GM12878 (cell line): ENCODE measurements around the gene BORCS6. TPM values are rescaled to one million over a fixed set of nuclear protein-coding genes. Genes with fewer than 3 reads are reported as not detected.

Experiments
- ATF2 ChIP-seq: IDR thresholded peaks from 2 replicates; pipeline ENCODE4 v1.6.1; 2012; ENCODE audit warnings: low read length, inconsistent platforms
- ATF7 ChIP-seq: fragments of 450-650 bp; IDR thresholded peaks from 2 replicates; pipeline ENCODE4 v1.6.1; 2016; ENCODE audit warnings: low read depth, mild to moderate bottlenecking
- BMI1 ChIP-seq: fragments of 450-650 bp; IDR thresholded peaks from 2 replicates; pipeline ENCODE4 v1.6.1; 2016; ENCODE audit warnings: mild to moderate bottlenecking, moderate library complexity, borderline replicate concordance
- CHD1 ChIP-seq: IDR thresholded peaks from 2 replicates; pipeline ENCODE4 v1.6.1; 2012; ENCODE audit warnings: low read depth, low read length, improper control_type of control experiment
- CREB1 ChIP-seq: IDR thresholded peaks from 2 replicates; pipeline ENCODE4 v1.6.1; 2012; ENCODE audit warnings: low read depth, mild to moderate bottlenecking, inconsistent platforms
- ELK1 ChIP-seq: IDR thresholded peaks from 2 replicates; pipeline ENCODE4 v1.6.1; 2012; ENCODE audit warnings: low read depth, low read length, improper control_type of control experiment
- HSF1 ChIP-seq: fragments of 150-350 bp; IDR thresholded peaks from 2 replicates; pipeline ENCODE4 v1.6.1; 2014; ENCODE audit warnings: mild to moderate bottlenecking, low read depth, low read length
- KDM1A ChIP-seq: fragments of 200-600 bp; sonication (generic); IDR thresholded peaks from 2 replicates; pipeline ENCODE4 v1.6.1; 2016; ENCODE audit warnings: borderline replicate concordance
- NBN ChIP-seq: fragments of 450-650 bp; IDR thresholded peaks from 2 replicates; pipeline ENCODE4 v1.6.1; 2016
- NR2C2 ChIP-seq: IDR thresholded peaks from 2 replicates; pipeline ENCODE4 v1.6.1; 2011; ENCODE audit warnings: borderline replicate concordance, low read depth; ENCODE audit not compliant: control insufficient read depth, insufficient read length
- NR2F1 ChIP-seq: fragments of 450-650 bp; conservative IDR thresholded peaks from 2 replicates; pipeline ENCODE4 v1.6.1; 2017; ENCODE audit warnings: mild to moderate bottlenecking
- POLR2AphosphoS5 ChIP-seq: IDR thresholded peaks from 2 replicates; pipeline ENCODE4 v1.6.1; 2011; ENCODE audit warnings: mild to moderate bottlenecking, low read length, inconsistent platforms
- POU2F2 ChIP-seq: IDR thresholded peaks from 3 replicates; pipeline ENCODE4 v1.6.1; 2011; ENCODE audit warnings: low read depth, mild to moderate bottlenecking, low read length, borderline replicate concordance
- STAT3 ChIP-seq: IDR thresholded peaks from 2 replicates; pipeline ENCODE4 v1.6.1; 2011; ENCODE audit warnings: low read depth, low read length, improper control_type of control experiment
- USF1 ChIP-seq: IDR thresholded peaks from 2 replicates; pipeline ENCODE4 v1.6.1; 2011; ENCODE audit warnings: borderline replicate concordance, low read depth, mild to moderate bottlenecking, moderate library complexity, mixed read lengths, low read length; ENCODE audit not compliant: insufficient read depth; ENCODE audit errors: extremely low read length
- ZBTB11 ChIP-seq: fragments of 450-650 bp; formaldehyde crosslinking; IDR thresholded peaks from 2 replicates; pipeline ENCODE4 v1.5.0; 2022; ENCODE audit warnings: mild to moderate bottlenecking, missing genetic modification characterization
- ZBTB4 ChIP-seq: fragments of 450-650 bp; formaldehyde crosslinking; IDR thresholded peaks from 2 replicates; pipeline ENCODE4 v1.4.0; 2022; ENCODE audit warnings: mild to moderate bottlenecking, moderate library complexity
- ZNF217 ChIP-seq: fragments of 450-650 bp; IDR thresholded peaks from 2 replicates; pipeline ENCODE4 v1.6.1; 2017; ENCODE audit warnings: antibody characterized with exemption, mild to moderate bottlenecking
- polyA plus RNA-seq, 11 experiments: library from polyadenylated mRNA; depleted of rRNA in 4 of 11; unstranded in 6 of 11; stranded (reverse) in 5 of 11; fragments of >200 nt; fragmentation: Nextera tagmentation in 4 of 11; fragmentation: Illumina TruSeq in 1 of 11; extraction: Ambion mirVana in 4 of 11; extraction: Trizol in 1 of 11; gene quantifications; 1 replicate in 1 of 11; 2 replicates in 10 of 11; pipeline versions ENCODE4 v1.2.1 to v1.2.3, GENCODE V29; 2011 to 2016; ENCODE audit warnings: inconsistent platforms in 2 of 11, missing spikeins in 2 of 11, low read depth in 1 of 11
- total RNA-seq, 4 experiments: library from RNA; depleted of rRNA in 3 of 4; stranded (reverse); fragments of >200 nt in 3 of 4; fragmentation: Illumina TruSeq in 1 of 4; extraction: Trizol in 1 of 4; gene quantifications; 2 replicates each; pipeline versions ENCODE4 v1.2.1 to v1.2.3, GENCODE V29; 2013 to 2021

BORCS6 gene
- total and polyA plus RNA-seq, 10 of the 15 experiments (the other 5 are each of a cell fraction or from before 2014, with no cell fraction given): 0.37 to 14.1 (median 6.7) TPM

- TF ChIP-seq CHD1: 0 out of 2 replicates have a peak, but pooled peaks have one; percentile 26
- no peak; the same call in 2 of the 3 replicates for TF ChIP-seq POU2F2
- 0 out of 2 replicates have a peak, but pooled peaks have one; percentile 29 for TF ChIP-seq STAT3
- TF ChIP-seq NBN: peak; percentile 99
- peak; percentile 41; the same call in 1 of the 2 replicates for TF ChIP-seq CREB1
- TF ChIP-seq KDM1A: no peak
- no peak for TF ChIP-seq BMI1
- no peak for TF ChIP-seq USF1
- TF ChIP-seq ZBTB4: no peak
- no peak for TF ChIP-seq ZBTB11 (CRISPR knock-in tag)
- TF ChIP-seq ZNF217: peak; percentile 45
- TF ChIP-seq ELK1: no peak
- no peak for TF ChIP-seq NR2C2
- peak; percentile 40; the same call in 1 of the 2 replicates for TF ChIP-seq POLR2AphosphoS5
- TF ChIP-seq ATF7: peak; percentile 71
- TF ChIP-seq NR2F1: no peak
- TF ChIP-seq HSF1: no peak
- no peak for TF ChIP-seq ATF2
Measured at GRCh38 chr17:8186787-8187516, 3.0 kb downstream of the BORCS6 start (continued).
